Prostate gland (tissue), 2 donors: Measurements from ENCODE around the gene APLF.

ENCODE experiments used
- CTCF ChIP-seq, 4 experiments: fragments of 200-600 bp in 2 of 4; fragments of 450-650 bp in 2 of 4; sonication (generic) in 2 of 4; IDR thresholded peaks; 1 replicate in 3 of 4; 2 replicates in 1 of 4; pipeline ENCODE4 v1.5.1; 2016 to 2019; ENCODE audit warnings: antibody characterized with exemption in 4 of 4, mild to moderate bottlenecking in 2 of 4, moderate library complexity in 2 of 4
- POLR2A ChIP-seq: fragments of 450-650 bp; IDR thresholded peaks from one replicate; pipeline ENCODE4 v1.6.1; 2016; ENCODE audit warnings: antibody characterized with exemption, mild to moderate bottlenecking

DNA sequence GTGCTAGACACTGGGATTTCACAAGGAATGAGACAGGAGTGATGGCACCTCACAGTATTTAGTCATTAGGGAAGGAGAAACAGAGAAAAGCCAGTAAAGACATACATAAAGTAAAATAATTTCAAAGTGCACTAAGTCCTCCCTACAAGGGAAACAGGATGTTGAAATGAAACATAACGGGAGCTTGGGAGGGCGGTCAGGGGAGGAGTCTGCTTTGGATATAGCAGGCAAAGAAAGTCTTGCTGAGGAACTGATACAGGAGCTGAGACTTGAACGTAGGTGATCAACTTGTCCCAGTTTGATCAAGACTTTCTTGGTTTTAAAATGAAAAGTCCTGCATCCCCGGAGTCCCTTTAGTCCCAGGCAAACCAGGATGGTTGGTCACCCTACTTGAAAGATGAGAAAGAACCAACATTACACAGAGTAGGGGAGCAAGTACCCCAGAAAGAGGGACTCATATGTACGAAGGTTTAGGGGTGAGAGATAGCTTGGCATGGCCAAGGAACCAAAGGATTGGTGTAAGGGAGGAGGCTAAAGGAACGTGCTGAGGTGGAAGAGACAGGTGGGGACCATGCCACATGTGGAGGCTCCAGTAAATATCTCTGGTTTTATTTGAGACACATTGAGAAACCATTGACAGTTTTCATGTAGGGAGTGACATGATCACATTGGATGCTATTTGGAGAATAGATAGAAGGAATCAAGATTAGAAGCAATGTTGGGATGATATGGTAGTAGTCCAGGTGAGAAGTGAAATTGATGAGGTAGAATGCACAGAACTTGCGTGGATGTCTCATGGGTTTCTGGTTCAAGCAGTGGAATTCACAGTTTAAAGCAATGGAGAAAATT lies 28.7 kb upstream of the APLF start:
- TF ChIP-seq CTCF (IDR thresholded peaks at IDR 0.05) (no peak), POLR2A (no peak)
